NB4 (cell line): ENCODE data around the gene LPAR1.

Source experiments
- DNase-seq: peaks from one replicate; pipeline ENCODE4 v3.0.0; 2010; ENCODE audit warnings: low read depth
- H3K4me3 ChIP-seq: one replicate; pipeline ENCODE4 v1.5.1; 2011; ENCODE audit warnings: mild to moderate bottlenecking, low read depth, low read length, moderate library complexity
- CTCF ChIP-seq: IDR thresholded peaks from one replicate; pipeline ENCODE4 v1.5.1; 2012; ENCODE audit warnings: low read depth, low read length
- MAX ChIP-seq: IDR thresholded peaks from 2 replicates; pipeline ENCODE4 v1.6.1; 2011; ENCODE audit warnings: low read depth, low read length
- MYC ChIP-seq: IDR thresholded peaks from 2 replicates; pipeline ENCODE4 v1.6.1; 2011; ENCODE audit warnings: low read depth, low read length
- POLR2A ChIP-seq: IDR thresholded peaks from 2 replicates; pipeline ENCODE4 v1.6.1; 2011; ENCODE audit warnings: mild to moderate bottlenecking; ENCODE audit not compliant: insufficient read length; ENCODE audit errors: extremely low read depth

LPAR1 gene

GRCh38 chr9:110996436-110997220 is 41.6 kb downstream of the LPAR1 start:
- no peak overlapping the region for H3K4me3 ChIP-seq
- DNase-seq = no peak
- no peak for TF ChIP-seq MYC

GRCh38 chr9:110995420-110996340 is 42.6 kb downstream of the LPAR1 start:
- H3K4me3 ChIP-seq = no peak overlapping the region
- TF ChIP-seq POLR2A = no peak
- TF ChIP-seq CTCF = no peak
- DNase-seq = no peak

GRCh38 chr9:110994771-110995241 is 43.5 kb downstream of the LPAR1 start:
- no peak overlapping the region for H3K4me3 ChIP-seq
- no peak for DNase-seq
- TF ChIP-seq MAX (no peak), CTCF (no peak), POLR2A (no peak), MYC (no peak)

- TF ChIP-seq MYC (no peak), MAX (no peak), POLR2A (no peak), CTCF (no peak)
Observed at GRCh38 chr9:110990481-110990880, 47.8 kb downstream of the LPAR1 start.

GRCh38 chr9:110986529-110986928 is 51.7 kb downstream of the LPAR1 start:
- no peak for DNase-seq
- no peak overlapping the region for H3K4me3 ChIP-seq
- TF ChIP-seq MYC = no peak
- no peak for TF ChIP-seq CTCF
- TF ChIP-seq MAX = no peak
- no peak for TF ChIP-seq POLR2A

More at GRCh38 chr9:110990481-110990880, 47.8 kb downstream of the LPAR1 start:
- DNase-seq = no peak
- no peak overlapping the region for H3K4me3 ChIP-seq

GRCh38 chr9:110984890-110985437 is 53.3 kb downstream of the LPAR1 start:
- H3K4me3 ChIP-seq = no peak overlapping the region
- no peak for DNase-seq
- TF ChIP-seq POLR2A (no peak), MYC (no peak), MAX (no peak), CTCF (no peak)
